T-helper 9 cell (primary cell): ENCODE data around the gene NUBPL.
"Not testable (repeated sequence)": the region's sequence is repeated elsewhere in the genome, so short reads cannot be mapped to it uniquely, and the experiment has no call there.

Source experiments
- DNase-seq: peaks from one replicate; pipeline ENCODE4 v3.0.0-alpha.2; 2020

Gene NUBPL

DNA sequence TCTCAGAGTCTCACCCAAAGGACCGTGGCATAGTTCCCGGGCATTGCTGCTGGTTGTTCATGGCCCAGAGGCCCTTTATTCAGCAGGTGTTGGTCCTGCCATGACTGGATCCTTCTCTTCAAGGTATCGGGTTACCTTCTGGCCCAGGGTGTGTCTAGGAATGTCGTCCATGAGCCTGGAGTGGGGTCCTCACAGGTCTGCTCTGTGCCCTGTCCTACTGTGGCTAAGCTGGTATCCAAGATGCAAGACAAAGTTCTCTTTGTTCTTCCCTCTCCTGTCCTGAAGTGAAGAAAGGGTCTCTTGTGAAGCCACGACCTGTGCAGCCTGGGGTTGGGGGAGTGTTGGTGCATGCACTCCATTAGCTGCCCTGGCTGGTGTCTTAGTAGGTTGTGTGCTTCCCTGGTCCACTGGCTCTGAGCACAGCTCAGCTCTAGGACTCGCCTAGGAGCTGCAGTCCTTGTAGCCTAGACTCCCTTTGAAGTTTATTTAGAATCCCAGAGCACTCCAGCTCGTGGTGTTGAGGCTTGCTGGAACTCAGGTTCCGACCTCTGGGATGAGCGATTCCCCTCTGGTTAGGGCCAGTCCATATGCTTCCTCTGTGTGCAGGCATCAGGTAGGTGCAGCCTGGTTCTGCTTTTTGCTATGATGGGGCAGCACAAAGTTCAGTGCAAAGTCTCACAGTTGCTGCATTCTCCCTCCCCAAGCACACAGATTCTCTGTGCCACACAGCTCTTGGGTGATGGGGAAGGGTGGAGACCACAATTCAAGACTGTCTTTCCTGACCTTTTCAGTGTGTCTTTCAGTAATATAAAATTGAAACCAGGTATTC, 117.4 kb downstream of the NUBPL start:
- no peak for DNase-seq

GRCh38 chr14:31682768-31683167, 121.6 kb downstream of the NUBPL start:
- no peak for DNase-seq

DNA sequence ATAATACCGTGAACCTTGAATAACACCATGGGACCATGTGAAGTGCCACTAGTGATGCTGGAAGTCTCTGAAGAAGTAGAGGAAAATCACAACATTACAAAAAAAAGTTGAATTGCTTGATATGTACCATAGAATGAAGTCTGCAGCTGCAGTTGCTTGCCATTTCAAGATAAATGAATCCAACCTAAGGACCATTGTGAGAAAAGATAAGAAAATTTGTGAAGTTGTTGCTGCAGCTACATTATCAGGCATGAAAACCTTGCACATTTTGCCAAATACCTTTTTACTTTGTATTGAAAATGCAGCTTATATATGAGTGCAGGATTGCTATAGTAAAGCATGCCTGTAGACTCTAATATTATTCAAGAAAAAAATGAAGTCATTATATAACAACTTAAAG, 126.5 kb downstream of the NUBPL start:
- no peak for DNase-seq

DNA sequence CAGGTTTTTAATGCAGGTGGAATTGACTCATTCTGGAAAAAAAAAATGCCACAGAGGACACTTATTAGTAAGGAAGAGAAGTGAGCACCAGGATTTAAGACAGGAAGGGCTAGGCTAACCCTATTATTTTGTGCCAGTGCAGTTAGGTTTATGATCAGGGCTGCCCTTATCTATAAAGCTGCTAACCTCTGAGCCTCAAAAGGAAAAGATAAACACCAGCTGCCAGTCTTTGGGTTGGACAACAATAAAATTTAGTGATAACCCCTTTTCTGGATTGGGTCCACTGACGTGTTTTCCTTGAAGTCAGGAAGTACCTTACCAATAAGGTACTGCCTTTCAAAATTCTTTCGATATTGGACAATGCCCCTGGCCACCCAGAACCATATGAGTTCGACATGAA, 128.9 kb downstream of the NUBPL start:
- no peak for DNase-seq

DNA sequence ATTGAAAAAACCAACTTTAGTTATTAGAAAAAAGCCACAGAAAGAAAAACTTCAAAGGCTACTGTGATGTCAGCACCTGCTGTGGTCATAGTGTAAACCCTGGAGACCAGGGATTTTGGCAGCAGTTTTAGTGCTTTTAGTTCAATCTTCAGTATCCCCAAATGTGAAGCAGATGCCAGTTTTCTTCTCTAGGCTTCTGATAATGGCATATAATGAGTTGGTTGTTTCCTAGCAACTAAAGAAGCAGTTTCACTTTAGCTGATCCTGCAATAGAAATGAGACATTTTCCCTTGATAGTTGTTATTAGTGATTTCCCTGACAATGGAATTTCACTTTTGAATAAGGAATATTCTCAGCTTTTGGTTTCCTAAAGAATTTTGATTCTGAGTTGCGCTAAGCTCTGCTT, 131.2 kb downstream of the NUBPL start:
- DNase-seq: no peak

DNA sequence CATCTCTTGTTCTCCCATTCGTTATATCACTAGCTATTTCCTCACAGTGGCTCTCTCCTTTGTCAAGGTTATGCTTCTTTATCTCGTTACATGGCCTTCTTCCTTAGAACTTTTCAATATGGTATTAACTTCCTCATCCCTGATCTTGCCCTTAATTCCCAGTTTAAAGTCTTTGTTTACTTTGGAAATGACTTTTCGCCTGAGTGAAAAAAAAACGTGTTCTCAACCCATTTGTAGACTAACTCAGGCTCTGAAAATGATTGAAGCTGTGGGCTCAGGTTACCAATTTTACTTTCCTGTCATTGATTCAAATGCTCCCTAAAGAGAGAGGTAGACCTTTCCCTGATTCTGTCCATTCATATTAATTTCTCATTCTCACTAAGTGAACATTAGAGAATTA, 135.2 kb downstream of the NUBPL start:
- DNase-seq: no peak

DNA sequence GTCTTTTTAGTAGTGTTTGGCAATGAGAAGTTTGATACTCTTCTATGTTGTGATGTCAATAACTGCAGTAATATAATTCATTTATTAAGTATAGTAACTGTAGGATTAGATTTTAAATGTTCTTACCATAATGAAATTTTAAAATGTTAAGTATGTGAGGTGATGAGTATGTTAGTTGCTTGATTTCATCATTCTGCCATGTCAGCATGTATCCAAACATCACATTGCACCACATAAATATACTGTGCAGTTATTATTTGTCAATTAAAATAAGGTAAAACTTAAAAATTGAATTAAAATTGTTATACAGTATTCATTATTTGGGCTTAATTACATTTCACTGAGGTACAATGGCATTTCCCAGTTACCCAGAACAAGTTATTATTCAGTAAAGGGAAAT, 138.6 kb downstream of the NUBPL start:
- no peak for DNase-seq

DNA sequence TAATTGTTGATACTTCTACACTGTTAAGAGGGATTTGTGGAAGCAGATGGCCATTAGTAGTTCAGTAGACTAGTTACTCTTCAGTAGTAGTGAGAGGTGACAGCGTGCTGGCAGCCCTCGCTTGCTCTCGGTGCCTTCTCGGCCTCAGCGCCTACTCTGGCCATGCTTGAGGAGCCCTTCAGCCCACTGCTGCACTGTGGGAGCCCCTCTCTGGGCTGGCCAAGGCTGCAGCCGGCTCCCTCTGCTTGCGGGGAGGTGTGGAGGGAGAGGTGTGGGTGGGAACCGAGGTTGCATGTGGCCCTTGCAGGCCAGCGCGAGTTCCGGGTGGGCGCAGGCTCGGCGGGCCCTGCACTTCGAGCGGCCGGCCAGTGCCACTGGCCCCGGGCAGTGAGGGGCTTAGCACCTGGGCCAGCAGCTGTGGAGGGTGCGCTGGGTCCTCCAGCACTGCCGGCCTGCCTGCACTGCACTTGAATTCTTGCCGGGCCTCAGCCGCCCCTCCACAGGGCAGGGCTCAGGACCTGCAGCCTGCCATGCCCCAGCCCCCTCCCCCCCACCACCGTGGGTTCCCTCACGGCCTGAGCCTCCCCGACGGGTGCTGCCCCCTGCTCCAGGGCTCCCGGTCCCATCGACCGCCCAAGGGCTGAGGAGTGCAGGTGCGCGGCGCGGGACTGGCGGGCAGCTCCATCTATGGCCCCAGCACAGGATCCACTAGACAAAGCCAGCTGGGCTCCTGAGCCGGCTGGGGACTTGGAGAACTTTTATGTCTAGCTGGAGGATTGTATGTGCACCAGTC, 139.3 kb downstream of the NUBPL start:
- DNase-seq: no peak

GRCh38 chr14:31702130-31702529, 140.9 kb downstream of the NUBPL start:
- no peak for DNase-seq

- no peak for DNase-seq
These were observed 141.9 kb downstream of the NUBPL start for GRCh38 chr14:31703056-31703455.

GRCh38 chr14:31705731-31706130, 144.5 kb downstream of the NUBPL start:
- no peak for DNase-seq

- not testable (repeated sequence) for DNase-seq
These were observed 147.5 kb downstream of the NUBPL start for GRCh38 chr14:31708661-31709060.

DNA sequence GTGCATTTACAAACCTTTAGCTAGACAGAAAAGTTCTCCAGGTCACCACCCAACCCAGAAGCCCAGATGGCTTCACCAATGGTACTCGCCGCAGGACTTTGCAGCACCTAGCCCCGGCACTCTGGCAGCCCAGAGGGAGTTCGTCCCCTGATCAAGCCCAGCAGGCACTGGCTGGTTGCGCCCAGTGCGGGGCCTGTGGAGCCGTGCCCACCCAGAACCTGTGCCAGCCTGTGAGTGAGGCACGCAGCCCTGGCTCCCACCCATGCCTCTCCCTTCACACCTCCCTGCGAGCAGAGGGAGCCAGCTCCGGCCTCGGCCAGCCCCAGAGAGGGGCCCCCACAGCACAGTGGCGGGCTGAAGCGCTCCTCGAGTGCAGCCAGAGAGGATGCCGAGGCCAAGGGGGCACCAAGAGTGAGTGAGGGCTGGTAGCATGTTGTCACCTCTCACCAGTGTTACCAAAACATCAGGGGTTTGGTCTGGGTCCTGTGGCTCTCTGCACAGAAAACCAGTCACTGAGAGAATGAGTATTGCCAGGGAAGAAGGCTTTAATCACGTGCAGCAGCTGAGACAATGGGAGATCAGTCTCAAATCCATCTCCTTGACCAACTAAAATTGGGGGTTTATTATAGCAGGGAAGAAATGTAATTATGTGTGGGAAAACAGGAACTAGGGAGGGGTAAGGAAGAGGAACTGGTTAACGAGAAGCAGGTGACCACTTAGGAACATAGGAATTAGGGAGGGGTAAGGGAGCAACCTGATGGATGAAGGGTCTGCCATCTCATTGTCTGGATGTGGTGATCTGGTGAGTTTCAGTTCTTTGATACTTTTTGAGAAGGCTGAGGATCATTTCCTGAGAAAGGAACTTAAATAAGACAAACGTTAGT, 151.3 kb downstream of the NUBPL start:
- no peak for DNase-seq

GRCh38 chr14:31716208-31716607, 155.0 kb downstream of the NUBPL start:
- no peak for DNase-seq

- no peak for DNase-seq
These were observed 156.3 kb downstream of the NUBPL start for GRCh38 chr14:31717294-31718085.

DNA sequence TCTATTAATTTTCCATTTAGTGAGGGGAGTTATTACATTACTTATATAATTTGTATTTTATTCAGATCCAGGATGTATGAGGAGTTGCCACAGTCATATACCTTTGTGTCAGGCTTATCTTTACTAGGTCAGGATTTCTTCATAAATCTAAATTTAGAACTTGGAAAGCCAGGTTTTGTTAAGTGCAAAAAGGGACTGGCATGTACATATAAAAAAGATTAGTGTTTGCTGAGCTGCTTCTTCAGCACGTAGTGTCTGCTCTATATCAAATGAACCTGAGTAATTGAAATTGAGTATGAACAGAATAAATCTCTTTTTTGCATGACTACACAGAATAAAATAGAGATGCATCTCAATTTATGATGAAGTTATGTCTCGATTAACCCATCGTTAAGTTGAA, 157.4 kb downstream of the NUBPL start:
- no peak for DNase-seq

DNA sequence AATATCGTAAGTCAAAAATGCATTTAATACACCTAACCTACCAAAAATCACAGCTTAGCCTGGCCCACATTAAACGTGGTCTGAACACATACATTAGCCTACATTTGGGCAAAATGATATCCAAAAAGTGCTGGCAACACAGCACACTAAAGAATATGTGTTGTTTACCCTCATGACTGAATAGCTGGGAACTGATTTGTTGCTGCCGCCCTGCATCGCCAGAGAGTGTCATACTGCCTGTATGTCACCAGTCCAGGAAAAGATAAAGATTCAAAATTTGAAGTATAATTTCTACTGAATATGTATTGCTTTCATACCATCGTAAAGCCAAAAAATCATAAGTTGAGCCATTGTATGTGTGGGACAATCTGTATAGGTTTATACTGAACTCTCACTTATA, 157.8 kb downstream of the NUBPL start:
- DNase-seq: no peak

GRCh38 chr14:31726337-31726736, 165.1 kb downstream of the NUBPL start:
- no peak for DNase-seq

- DNase-seq: no peak
These were observed 166.6 kb downstream of the NUBPL start for GRCh38 chr14:31727797-31728196.

- no peak for DNase-seq
These were observed 179.5 kb downstream of the NUBPL start for GRCh38 chr14:31740688-31741087.

DNA sequence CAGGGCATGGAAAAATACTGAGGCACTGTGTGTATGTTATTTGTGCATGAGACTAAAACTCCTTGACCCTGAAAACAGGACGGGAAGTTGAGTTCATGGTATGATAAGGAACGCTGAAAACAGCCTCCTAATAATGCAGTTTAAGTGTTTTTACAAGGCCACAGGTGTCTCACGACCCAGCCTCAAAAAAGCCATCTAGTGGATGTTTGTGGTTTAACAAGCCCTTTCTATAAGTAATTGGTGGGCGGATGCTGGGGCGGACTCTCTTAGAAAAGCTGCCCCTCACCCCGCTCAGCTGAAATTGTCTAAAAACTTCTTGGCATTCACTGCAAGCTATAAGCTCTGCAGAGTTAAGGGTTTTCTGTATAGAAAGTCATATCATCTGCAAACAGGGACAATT, 184.5 kb downstream of the NUBPL start:
- DNase-seq: no peak

- no peak for DNase-seq
These were observed 185.1 kb downstream of the NUBPL start for GRCh38 chr14:31746326-31746725.
